C1 segment of cervical spinal cord (tissue), 14 donors: ENCODE results near the gene SYNPO2L.
"Not testable (repeated sequence)": the region's sequence is repeated elsewhere in the genome, so short reads cannot be mapped to it uniquely, and the experiment has no call there.

Experiments used
- DNase-seq, 14 donors: peaks; one replicate each; lab custom pipeline; 2025; lab: John Stamatoyannopoulos, UW

SYNPO2L gene

DNA sequence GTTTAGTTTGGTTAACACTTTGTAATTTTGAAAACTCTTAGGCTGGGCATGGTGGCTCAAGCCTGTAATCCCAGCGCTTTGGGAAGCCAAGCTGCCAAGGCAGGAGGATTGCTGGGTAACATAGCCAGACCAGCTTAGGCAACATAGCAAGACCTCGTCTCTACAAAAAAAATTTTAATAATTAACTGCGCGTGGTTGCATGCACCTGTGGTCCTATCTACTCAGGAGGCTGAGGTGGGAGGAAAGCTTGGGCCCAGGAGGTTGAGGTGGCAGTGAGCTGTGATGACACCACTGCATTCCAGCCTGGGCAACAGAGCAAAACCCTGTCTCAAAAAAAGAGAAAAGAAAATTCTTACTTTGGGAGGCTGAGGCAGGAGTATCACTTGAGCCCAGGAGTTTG is 32.8 kb downstream of the SYNPO2L start:
- DNase-seq: no peak

DNA sequence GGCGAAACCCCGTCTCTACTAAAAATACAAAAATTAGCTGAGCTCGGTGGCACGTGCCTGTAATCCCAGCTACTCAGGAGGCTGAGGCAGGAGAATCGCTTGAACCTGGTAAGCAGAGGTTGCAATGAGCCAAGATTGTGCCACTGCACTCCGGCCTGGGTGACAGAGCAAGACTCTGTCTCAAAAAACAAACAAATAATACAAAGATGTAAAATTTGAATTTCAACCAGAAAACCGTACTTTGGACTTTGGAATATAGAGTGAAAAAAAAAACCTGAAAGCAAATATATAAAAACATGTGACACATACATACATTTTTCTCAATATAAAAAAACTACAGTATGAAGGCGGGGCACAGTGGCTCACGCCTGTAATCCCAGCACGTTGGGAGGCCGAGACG is 34.9 kb downstream of the SYNPO2L start:
- DNase-seq: not testable (repeated sequence)

DNA sequence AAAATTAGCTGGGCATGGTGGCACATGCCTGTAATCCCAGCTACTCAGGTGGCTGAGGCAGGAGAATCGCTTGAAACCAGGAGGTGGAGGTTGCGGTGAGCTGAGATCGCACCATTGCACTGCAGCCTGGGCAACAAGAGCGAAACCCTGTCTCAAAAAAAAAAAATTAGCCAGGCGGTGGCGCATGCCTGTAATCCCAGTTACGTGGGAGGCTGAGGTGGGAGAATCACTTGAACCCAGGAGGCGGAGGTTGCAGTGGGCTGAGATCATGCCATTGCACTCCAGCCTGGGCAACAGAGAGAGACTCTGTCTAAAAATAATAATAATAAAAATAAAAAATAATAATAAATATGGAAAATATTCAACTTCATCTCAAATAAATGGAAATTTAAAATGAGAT is 38.7 kb downstream of the SYNPO2L start:
- not testable (repeated sequence) for DNase-seq

DNA sequence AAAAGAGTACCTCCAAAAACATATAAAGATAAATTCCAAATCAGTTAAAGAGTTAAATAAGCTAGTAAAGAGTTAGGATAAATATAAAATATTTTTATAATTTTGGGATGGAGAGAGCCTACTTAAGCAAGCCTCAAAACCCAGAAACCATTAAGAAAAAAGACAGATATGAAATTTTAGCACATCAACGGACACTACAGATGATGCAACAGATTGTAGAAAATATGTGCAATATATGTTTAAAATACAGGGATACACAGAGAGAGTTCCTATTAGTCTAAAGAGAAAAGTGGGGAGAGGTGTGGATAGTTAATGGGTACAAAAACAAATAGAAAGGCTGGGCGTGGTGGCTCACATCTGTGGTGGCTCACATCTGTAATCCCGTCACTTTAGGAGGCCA is 41.1 kb downstream of the SYNPO2L start:
- no peak for DNase-seq

DNA sequence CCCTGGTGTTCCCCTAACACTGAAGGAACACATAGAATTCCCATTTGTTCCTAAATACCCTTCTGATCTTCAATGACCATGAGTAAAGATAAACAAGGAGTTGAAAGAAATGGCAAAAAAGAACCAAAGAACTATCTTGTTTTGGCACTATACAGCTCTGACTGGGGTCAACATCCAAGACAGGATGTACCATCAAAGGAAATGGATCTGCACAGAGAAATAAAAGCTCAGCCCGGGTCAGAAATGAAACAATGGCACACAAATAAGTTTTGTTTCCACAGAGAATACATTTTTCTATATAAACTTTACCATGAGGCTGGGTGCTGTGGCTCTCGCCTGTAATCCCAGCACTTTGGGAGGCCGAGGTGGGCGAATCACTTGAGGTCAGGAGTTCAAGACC is 46.7 kb downstream of the SYNPO2L start:
- DNase-seq: no peak

DNA sequence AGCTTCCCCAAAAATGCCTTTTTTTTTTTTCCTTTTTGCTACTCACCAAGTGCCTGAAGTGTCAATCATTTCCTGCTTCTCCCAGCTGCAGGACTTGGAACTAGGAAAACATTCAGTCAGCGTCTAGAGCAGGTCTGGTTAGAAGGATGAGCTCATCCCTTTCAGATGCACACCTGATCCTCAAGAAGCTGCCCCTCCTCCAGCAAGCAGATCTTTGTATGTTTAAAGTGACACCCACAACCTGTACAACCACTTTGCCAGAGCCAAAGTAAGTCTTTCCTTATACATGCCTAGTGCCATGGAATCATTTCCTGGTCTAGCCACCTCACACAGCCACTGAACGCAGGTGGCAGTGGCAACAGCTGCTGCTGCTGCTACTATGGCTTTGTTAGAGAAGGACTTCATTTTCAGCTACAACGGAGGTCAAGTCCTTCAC is 54.3 kb downstream of the SYNPO2L start:
- no peak for DNase-seq

DNA sequence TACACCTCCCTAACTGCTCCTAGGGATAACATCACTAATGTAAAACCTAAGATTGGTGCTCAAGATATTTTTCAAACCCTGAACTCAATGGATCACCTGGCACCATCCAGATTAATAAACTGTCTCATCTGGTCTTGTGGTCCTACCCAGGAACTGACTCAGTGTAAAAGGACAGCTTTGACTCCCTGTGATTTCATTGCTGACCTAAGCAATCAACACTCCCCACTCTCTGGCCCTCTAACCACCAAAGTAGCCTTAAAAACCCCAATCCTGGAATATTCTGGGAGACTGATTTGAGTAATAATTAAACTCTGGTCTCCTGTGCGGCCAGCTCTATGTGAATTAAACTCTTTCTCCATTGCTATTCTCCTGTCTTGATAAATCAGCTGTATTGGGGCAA is 58.5 kb downstream of the SYNPO2L start:
- DNase-seq: no peak
